GM21619 (cell line): ENCODE data around the gene KATNAL1.
A peak's percentile ranks its signal among the peaks of the same experiment; 100 is the strongest.

Source experiments
- ATAC-seq: cut with Tn5 transposase; IDR thresholded peaks from one replicate; pipeline ENCODE4 v1.9.1; 2021; ENCODE audit not compliant: unreplicated experiment

Gene KATNAL1

GRCh38 chr13:30169442-30169841 is 137.9 kb downstream of the KATNAL1 start:
- no peak for ATAC-seq

DNA sequence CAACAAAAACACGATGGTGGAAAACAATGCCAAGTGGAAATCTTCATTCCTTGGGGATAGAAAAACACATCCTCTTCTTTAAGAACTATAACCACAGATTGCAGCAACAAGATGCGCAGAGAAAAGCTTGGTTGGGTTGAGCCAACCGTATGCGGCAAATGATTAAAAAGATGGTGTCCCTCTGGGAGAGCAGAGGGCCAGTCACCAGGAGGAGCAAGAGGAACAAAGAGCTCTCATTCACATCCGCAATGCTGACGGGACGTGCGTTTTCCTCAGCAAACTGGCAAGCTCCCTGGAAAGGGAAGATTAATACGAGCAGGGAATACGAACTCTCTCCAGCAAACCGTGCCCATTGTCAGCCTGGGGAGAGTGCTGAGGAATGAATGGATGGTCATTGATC is 141.6 kb downstream of the KATNAL1 start:
- no peak for ATAC-seq

GRCh38 chr13:30165071-30165470 is 142.3 kb downstream of the KATNAL1 start:
- no peak for ATAC-seq

DNA sequence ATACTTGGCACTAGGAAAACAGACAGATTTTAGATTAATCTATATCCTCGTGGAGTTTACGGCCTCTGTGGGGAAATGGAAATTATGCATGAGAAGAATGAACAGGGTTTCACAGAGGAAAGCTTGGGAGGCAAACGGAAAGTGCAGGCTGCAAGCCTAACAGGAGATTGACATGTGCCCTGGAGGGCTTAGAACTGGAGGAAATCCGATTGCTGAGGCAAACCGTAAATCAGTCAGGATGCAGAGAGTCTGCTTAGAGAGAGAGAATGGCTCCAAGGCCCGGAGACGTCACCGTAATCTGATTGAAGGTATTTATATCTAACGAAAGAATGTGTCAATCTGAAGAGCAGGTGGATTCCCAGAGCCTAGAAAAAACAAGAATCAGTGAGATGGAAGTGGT is 143.2 kb downstream of the KATNAL1 start:
- ATAC-seq: no peak

DNA sequence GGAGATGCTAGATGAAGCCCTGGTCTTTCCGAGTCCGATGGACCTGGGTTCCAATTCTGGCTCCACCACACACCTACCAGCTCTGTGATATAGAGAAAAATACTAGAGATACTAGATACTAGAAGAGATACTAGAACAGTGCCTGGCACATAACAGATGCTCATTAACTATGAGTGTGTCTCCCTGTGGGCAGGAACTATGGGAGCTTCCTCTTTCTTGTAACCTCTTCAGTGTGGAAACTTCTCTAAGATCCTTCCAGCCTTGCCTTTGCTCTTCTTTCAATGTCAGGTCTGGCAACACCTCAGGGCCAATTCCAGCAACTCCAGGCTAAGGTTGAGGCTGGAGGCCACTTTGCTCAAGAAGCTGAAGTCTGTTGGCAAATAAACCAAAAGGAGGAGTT is 143.9 kb downstream of the KATNAL1 start:
- ATAC-seq: no peak

DNA sequence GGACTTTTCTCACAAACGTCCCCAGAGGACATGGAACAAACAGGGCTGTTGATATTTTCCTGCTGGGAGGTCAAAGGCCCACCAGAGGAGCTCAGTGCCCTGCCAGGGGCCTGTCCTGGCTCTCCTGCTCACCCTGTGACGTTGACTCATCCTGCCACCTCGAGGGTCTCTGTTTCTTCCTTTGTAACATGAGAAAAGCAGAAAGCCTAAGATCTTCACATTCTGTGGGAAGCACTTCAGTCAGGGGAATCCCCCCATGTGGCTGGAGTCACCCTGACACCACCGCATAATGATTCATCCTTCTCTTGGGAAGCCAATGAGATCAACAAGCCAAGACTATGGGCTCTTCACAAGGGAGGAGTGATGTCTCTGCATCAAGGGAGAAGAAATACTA is 147.9 kb downstream of the KATNAL1 start:
- ATAC-seq: no peak

GRCh38 chr13:30158774-30159445 is 148.4 kb downstream of the KATNAL1 start:
- ATAC-seq: no peak

DNA sequence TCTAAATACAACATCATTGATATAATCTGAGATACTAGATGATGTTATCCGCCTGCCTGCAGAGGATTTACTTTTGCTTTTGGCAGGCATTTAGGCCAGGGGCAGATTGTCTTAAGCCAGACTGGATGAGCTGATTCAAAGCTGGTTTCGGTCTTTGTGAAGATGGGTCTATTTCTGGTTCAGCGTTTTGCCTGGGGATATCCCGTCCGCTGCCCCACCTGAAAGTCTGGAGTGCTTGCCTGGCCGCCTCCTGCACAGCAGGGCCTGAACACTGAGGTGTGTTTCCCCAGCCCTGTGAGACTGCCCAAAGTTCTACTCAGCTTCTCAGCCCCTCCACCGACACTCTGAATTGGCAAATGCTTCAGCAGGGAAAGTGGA is 149.7 kb downstream of the KATNAL1 start:
- ATAC-seq: peak; percentile 50

- peak; percentile 14 for ATAC-seq
These were observed 150.3 kb downstream of the KATNAL1 start for GRCh38 chr13:30156826-30157615.

DNA sequence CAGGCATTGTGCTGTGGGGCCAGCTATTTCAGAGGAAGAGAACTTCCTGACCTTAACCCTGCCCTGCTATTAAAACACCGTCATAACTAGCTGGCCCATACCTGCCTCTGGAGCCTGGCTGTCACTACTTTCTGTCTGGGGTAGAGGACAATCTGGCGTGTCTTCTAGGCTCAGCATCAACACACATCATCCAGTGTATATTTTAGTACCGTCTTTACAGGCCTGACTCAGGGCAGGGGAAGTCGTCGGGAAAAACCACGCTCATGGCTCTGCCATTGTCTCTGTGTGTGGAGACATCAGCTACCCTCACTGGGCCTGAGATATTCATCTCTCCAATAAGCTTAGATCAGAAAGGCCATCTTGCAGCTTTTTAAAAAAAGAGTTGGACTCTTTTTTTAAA is 151.1 kb downstream of the KATNAL1 start:
- no peak for ATAC-seq

GRCh38 chr13:30154931-30155330 is 152.4 kb downstream of the KATNAL1 start:
- no peak for ATAC-seq

DNA sequence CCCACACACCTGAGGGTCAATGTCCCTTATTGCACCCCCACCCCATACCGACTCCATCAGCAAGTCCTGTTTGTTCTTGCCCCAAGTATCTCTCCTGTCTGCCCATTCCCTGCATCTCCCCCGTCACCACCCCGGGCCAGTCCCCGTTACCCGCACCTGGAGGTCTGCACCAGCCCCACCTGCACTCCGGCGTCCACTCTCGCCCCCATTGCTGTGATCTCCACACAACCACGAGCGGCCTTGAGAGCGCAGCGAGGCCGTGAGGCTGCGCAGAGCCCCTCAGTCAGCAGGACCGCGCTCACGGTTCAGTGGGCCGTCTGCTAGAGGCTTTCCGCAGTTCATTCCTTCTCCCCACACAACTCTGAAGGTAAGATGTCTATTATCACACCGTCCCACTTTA is 152.8 kb downstream of the KATNAL1 start:
- no peak for ATAC-seq

DNA sequence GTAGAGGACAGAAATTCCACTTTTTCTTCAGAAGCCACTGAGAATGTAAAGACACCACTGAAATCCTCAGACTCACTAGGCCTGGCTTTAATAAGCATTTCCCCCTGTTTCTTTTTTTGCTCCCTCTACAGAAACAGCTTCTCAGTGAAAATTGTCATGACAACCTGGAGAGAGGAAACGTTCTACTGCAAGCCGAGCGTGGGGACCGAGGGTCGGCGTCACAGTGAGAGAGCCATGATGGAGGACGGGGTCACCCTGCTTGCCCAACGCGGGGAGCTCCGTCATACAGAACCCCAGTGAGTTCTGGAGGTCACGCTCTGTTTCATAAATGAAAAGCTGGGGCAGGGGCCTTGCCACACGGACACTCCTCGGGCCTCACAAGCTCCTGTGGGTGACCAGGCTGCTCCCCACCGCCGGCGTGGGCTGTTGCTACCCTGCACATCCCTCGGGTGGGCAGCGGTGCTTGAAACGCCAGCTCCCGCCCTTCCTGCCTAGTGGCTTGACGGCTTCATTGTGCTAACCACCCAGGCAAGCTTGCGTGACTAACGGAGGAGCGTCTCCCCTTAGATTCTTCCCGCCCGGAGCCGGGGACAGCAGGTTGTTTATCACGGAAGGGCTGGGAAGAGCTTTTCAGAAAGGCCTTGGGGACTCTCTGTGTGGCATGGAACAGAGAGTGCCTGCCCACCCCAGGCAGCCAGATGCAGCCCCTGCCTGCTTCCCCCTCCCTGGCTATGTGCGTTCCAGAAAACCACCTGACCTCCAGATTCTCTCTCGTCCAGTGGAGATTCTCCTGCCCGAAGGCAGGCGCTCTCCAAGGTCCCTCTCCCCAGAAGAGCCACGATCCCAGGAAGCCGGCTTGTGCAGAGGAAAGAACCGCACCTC is 153.6 kb downstream of the KATNAL1 start:
- ATAC-seq: no peak
